CD4-positive, alpha-beta T cell treated with Interleukin-12 subunit alpha and Interleukin-12 subunit beta, for 1 hour (primary cell): ENCODE measurements around the gene STAP2.
"Not testable (repeated sequence)": the region's sequence is repeated elsewhere in the genome, so short reads cannot be mapped to it uniquely, and the experiment has no call there.

Source experiments
- DNase-seq: peaks from one replicate; pipeline ENCODE4 v3.0.0-alpha.2; 2020

The STAP2 gene

DNA sequence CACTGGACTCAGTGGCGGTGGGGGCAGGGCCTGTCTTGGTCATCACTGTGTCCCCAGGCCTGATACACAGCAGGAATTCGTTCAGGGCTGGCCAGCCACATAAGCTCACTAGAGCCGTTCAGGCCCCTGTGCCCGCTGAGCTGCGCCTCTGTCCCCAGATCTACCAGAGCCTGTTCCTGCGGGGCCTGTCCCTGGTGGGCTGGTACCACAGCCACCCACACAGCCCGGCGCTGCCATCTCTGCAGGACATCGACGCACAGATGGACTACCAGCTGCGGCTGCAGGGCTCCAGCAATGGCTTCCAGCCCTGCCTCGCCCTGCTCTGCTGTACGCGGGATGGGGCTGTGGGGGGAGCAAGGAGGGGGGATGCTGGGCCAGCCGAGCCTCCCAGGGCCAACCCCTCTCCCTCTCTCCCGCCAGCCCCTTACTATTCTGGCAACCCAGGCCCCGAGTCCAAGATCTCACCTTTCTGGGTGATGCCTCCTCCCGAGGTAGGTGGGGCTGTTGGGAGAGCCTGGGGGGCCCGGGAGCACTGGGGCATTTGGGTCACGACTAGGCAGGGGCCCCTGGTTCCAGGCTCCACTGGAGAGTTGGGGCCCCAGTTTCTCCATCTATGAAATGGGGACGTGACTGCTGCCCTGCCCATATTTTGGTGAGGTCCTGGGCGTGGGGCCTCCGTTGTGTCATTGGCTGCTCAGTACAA is 18.6 kb upstream of the STAP2 start:
- DNase-seq = no peak

GRCh38 chr19:4354897-4355296 is 16.3 kb upstream of the STAP2 start:
- DNase-seq = no peak

DNA sequence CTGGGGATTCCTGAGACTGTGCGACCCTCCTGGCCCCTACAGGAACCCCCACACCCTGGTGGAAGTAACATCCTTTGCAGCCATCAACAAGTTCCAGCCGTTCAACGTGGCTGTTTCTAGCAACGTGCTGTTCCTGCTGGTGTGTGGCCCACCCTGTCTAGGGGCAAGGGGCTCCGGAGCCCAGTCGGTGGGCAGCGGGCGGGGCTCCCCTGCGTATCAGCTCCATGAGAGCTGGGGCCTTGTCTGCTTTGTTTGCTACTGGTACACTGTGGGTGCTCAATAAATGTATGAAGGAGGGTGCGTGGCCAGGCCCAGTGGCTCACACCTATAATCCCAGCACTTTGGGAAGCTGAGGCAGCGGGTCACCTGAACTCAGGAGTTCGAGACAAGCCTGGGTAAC is 15.7 kb upstream of the STAP2 start:
- DNase-seq = no peak

DNA sequence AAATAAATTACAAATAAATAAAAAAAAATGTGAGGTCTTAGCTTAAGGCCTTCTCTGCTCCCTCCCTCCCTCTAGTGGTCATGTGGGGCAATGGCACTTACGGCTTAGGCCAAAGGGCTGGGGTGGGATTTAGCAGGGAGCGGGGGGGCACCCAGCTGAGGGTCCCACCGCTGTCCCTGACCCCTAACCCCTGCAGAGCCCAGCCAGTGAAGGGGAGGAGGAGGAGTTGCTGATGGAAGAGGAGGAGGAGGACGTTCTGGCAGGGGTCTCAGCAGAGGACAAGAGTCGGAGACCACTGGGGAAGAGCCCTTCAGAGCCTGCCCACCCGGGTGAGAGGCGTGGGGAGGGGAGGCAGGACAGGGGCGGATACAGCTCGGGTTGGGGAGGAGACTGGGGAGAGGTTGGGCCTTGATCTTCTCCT is 14.1 kb upstream of the STAP2 start:
- DNase-seq = peak; percentile 72

DNA sequence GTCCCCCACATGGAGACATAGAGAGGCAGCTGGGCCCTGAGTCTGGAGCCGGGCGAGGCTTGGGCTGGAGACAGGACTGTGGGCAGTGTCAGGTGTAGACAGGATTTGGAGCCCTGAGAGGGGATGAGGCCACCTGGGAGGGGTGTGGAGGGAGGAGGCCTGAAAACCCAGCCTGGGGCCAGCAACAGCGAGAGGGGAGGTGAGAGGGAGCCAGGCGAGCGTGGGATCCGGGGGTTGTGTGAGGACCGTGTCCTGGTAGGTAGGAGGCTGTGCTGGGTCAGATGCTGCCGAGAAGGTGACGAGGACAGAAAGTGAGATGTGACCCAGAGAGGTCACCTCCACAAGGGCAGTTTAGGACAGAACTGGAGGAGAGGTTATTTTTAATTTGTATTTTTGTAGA is 12.1 kb upstream of the STAP2 start:
- DNase-seq = no peak

GRCh38 chr19:4350111-4350510 is 11.5 kb upstream of the STAP2 start:
- DNase-seq = no peak

- DNase-seq = not testable (repeated sequence)
These were observed 10.6 kb upstream of the STAP2 start for GRCh38 chr19:4349225-4349624.

GRCh38 chr19:4347521-4347920 is 8.9 kb upstream of the STAP2 start:
- DNase-seq = no peak

- DNase-seq = no peak
These were observed 7.4 kb upstream of the STAP2 start for GRCh38 chr19:4346020-4346383.

GRCh38 chr19:4345342-4346019 is 6.9 kb upstream of the STAP2 start:
- no peak for DNase-seq

DNA sequence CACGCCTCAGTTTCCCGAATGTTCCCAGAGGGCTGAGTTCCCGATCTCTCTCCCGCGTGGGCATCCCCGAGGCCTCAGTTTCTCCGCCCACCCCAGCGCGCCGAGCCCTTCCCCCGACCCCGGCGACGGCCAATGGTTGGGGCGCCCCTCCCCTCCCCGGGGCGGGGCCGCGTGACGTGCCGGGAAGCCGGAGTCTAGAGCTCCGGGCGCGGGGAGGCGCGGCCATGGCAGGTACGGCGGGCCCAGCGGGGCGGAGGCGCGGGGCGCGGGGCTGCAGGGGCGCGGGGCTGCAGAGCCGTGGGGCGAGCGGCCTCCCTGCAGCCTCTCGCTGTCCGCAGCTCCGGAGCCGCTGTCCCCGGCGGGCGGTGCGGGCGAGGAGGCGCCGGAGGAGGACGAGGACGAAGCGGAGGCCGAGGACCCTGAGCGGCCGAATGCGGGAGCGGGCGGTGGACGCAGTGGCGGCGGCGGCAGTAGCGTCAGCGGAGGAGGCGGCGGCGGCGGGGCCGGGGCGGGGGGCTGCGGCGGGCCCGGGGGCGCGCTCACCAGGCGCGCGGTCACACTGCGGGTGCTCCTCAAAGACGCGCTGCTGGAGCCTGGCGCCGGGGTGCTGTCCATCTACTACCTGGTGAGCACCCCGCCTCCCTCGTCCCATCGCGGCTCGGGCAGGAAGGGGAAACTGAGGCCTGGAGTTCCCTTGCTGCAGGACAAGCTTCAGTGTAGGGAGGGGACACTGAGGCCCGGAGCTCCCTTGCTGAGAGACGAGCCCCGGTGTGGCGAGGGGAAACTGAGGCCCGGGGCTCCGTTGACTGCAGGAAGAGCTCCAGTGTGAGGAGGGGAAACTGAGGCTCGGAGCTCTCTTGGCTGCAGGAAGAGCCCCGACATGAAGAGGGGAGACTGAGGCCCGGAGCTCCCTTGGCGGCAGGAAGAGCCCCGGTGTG is 5.0 kb upstream of the STAP2 start, which contains the start of gene MPND:
TSS of gene MPND (plus strand) at position 193 of the 938 bp plus-strand sequence. CDS start at position 225, 32 bp downstream.
- DNase-seq = peak; percentile 90

DNA sequence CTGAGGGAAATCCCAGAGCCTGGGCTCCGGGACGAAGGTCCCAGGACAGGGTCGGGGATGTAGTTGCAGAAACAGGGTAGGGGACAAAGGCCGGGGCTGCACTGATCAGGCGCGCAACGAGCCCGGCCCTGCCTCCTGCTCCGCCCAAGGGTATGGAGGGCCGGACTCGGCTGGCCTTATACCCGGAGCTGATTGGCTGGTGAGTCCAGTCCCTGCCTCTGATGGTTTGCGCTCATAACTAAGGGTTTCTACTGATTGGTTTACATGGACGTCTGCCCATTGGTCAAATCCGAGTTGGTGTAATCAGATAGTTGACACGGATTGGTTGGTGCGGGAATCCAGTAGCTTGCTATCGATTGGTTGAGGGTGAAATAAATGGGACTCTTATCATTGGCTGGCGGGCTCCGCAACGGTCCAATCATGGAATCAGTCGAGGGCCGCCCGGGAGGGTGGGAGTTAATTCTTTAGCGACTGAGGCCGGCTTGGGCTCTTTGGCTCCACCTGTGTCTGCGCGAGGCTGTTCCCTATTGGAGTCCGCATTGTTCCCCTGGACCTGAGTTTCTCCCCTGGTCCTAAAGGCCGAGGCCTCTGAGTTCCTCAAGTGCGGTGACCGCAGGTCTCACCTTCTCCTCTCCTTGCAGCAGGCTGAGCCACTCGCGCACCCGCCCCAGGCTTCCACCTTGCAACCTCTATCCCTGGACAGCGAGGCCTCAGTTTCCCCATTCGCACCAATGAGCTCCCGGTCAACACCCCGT is 4.2 kb upstream of the STAP2 start:
- DNase-seq = peak; percentile 98

- no peak for DNase-seq
These were observed 3.6 kb upstream of the STAP2 start for GRCh38 chr19:4342314-4342614.

- DNase-seq = no peak
These were observed 654 bp downstream of the STAP2 start for GRCh38 chr19:4337906-4338440.

- DNase-seq = no peak
These were observed 3.6 kb downstream of the STAP2 start for GRCh38 chr19:4334929-4335570.

DNA sequence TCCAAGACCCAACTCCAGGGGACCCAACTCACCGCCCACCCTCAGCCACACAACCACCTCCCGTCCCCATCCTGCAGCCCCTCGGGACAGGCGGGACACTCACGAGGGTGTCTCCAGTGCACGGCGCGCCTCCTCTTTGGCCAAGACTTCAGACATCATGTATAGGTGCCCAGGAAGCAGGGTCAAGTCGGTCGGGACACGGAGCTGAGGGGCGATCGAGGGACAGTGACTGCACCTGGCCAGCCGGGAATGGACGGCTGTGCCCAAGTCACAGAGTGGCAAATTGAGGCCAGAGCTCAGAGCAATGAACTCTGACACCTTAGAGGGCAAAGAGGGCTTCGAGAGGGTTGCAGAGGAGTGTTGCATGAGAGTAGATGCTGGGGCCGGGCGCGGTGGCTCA is 8.8 kb downstream of the STAP2 start:
- no peak for DNase-seq

DNA sequence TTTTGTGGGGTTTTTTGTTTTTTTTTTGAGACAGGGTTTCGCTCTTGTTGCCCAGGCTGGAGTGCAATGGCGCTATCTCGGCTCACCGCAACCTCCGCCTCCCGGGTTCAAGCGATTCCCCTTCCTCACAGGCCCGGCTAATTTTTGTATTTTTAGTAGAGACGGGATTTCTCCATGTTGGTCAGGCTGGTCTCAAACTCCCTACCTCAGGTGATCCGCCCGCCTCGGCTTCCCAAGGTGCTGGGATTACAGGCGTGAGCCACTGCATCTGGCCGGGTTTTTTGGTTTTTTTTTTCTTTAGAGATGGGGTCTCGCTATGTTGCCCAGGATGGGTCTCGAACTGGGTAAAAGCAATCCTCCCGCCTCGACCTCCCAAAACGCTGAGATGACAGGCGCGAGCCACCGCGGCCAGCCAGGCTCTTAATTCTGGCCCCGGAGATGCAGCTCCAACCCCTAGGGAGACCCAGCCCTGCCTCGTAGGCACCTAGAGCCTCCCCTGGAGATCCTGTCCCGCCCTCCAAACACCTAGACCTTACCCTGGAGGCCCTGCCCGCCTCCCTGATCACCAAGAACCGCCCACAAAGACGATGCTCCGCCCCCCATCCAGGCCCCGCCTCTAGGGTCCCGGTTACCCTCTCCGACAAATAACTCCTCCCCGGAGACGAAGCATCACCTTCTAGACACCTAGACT is 9.5 kb downstream of the STAP2 start:
- DNase-seq = peak; percentile 39

GRCh38 chr19:4328243-4328990 is 10.2 kb downstream of the STAP2 start:
- DNase-seq = peak; percentile 96

- DNase-seq = no peak
These were observed 10.8 kb downstream of the STAP2 start for GRCh38 chr19:4327877-4328242.

GRCh38 chr19:4327252-4327876 is 11.3 kb downstream of the STAP2 start:
- peak; percentile 78 for DNase-seq
